Psoas muscle (tissue), 8 donors: ENCODE measurements around the gene SHPK. TPM values are rescaled to one million over a fixed set of nuclear protein-coding genes. Genes with fewer than 3 reads are reported as not detected.
"Not testable (repeated sequence)": the region's sequence is repeated elsewhere in the genome, so short reads cannot be mapped to it uniquely, and the experiment has no call there.

Experiments
- ATAC-seq, 4 donors: fragments of 200-7000 bp; cut with Tn5 transposase; one replicate each; pipeline ENCODE4 v1.9.1; 2020; ENCODE audit warnings: moderate library complexity in 3 of 4, mild to moderate bottlenecking in 2 of 4
- DNase-seq, 2 donors: peaks; one replicate each; pipeline ENCODE4 v3.0.0-alpha.2; 2020
- H3K27ac ChIP-seq: fragments of 200-600 bp; one replicate; pipeline ENCODE4 v1.8.0; 2022
- H3K27me3 ChIP-seq, 3 donors: fragments of 200-600 bp in 1 of 3; one replicate each; pipeline versions ENCODE4 v1.6.1 to v1.8.0; 2013 to 2022; ENCODE audit warnings: low read length in 2 of 3, mild to moderate bottlenecking in 2 of 3, moderate library complexity in 1 of 3; ENCODE audit not compliant: insufficient read depth in 3 of 3
- H3K36me3 ChIP-seq, 2 donors: fragments of 200-600 bp in 1 of 2; one replicate each; pipeline versions ENCODE4 v1.6.1 to v1.8.0; 2013 to 2022; ENCODE audit warnings: low read depth in 1 of 2, mild to moderate bottlenecking in 1 of 2, moderate library complexity in 1 of 2; ENCODE audit not compliant: insufficient read depth in 1 of 2
- H3K4me1 ChIP-seq: fragments of 200-600 bp; one replicate; pipeline ENCODE4 v1.8.0; 2022
- H3K4me3 ChIP-seq: fragments of 200-600 bp; one replicate; pipeline ENCODE4 v1.8.0; 2022; ENCODE audit warnings: mild to moderate bottlenecking
- H3K9me3 ChIP-seq: fragments of 200-600 bp; one replicate; pipeline ENCODE4 v1.8.0; 2022
- WGBS, 3 donors: extraction: QIAGEN DNeasy Blood & Tissue Kit; methylation state at CpG; one replicate each; pipeline versions ENCODE4 v1.1.6 to v1.1.7; 2013; 5-methylcytosine and 5-hydroxymethylcytosine counted together
- intact Hi-C, 2 donors: fragments of 100-400 bp; cut with DNase I; formaldehyde crosslinking; loops; one replicate each; pipeline versions ENCODE4 v1.11.0 to v1.14.2; 2022
- polyA plus RNA-seq, 3 donors: library from polyadenylated mRNA; stranded (reverse); fragments of 200-250 nt; gene quantifications; one replicate each; pipeline ENCODE4 v1.2.3, GENCODE V29; 2013
- total RNA-seq, 4 donors: library from RNA; stranded (reverse); fragmentation: NEBNext Ultra II Directional in 2 of 4; extraction: Animal tissue kit (Norgen Biotek cat#: 25700) in 2 of 4; gene quantifications; one replicate each; pipeline versions ENCODE4 v1.2.1 to v1.2.4, GENCODE V29; 2021 to 2023
- TF ChIP-seq, protein P1 (sequence below): fragments of 200-600 bp; IDR thresholded peaks from one replicate; pipeline ENCODE4 v1.8.0; 2022; ENCODE audit warnings: antibody characterized with exemption
- donor health status: healthy with polysubstance abuse.
- donor health status: DM: no; HTN: no; CAD: no; lungs with moderate emphysema.
- donor health status: Bipolar disorder and iron deficiency.
- donor health status: healthy.
- donor health status: DM: yes; HTN: yes; CAD: no.
- donor health status: DM: no; HTN: no; CAD: no.
- donor health status: DM: no; HTN: no; CAD: no.
- donor health status: DM: yes; HTN: yes; CAD: no.

Gene SHPK
- total and polyA plus RNA-seq, 7 donors, result 1.7 to 3.8 (median 2.2) TPM

DNA sequence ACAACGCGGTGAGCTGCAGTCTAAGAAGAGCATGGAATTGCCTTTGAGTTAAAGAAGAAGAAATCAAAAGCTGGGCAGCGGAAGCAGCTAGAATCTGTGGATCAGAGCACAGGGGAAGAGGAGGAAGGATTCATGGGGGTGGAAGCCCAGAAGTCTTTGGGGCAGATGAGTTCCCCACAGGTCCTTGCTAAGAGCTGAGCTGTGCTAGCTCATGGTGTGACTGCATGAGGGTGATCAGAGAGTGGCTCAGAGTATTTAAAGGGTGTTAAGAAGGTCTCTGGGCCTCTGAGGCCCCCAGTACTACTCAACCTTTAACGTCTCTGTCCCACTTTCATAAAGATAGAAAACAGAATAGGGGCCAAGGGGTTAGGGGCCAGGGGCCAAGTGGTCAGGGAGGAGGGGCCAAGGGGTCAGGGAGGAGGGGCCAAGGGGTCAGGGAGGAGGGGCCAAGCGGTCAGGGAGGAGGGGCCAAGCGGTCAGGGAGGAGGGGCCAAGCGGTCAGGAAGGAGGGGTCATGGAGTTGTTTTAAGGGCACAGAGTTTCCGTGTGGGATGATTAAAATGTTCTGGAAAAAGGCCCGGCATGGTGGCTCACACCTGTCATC, 66.4 kb downstream of the SHPK start:
- H3K27ac ChIP-seq, result no peak overlapping the region
- no peak overlapping the region for H3K4me3 ChIP-seq
- H3K4me1 ChIP-seq, result no peaks in the 10 kb centered on the region
- ATAC-seq (no peak), DNase-seq (no peak)
- WGBS, 3 donors, result 85 to 90% (median 89%) methylated on average over 9 of the region's 9 CpGs
- intact Hi-C loops, result no loop called here
- peaks cover 5 to 68% of the 10 kb centered on the region in 2 donors for H3K36me3 ChIP-seq
- no peaks in the 10 kb centered on the region for H3K9me3 ChIP-seq
- no peaks in the 10 kb centered on the region for H3K27me3 ChIP-seq
- TF ChIP-seq, protein P1, sequence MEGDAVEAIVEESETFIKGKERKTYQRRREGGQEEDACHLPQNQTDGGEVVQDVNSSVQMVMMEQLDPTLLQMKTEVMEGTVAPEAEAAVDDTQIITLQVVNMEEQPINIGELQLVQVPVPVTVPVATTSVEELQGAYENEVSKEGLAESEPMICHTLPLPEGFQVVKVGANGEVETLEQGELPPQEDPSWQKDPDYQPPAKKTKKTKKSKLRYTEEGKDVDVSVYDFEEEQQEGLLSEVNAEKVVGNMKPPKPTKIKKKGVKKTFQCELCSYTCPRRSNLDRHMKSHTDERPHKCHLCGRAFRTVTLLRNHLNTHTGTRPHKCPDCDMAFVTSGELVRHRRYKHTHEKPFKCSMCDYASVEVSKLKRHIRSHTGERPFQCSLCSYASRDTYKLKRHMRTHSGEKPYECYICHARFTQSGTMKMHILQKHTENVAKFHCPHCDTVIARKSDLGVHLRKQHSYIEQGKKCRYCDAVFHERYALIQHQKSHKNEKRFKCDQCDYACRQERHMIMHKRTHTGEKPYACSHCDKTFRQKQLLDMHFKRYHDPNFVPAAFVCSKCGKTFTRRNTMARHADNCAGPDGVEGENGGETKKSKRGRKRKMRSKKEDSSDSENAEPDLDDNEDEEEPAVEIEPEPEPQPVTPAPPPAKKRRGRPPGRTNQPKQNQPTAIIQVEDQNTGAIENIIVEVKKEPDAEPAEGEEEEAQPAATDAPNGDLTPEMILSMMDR, result no peak

DNA sequence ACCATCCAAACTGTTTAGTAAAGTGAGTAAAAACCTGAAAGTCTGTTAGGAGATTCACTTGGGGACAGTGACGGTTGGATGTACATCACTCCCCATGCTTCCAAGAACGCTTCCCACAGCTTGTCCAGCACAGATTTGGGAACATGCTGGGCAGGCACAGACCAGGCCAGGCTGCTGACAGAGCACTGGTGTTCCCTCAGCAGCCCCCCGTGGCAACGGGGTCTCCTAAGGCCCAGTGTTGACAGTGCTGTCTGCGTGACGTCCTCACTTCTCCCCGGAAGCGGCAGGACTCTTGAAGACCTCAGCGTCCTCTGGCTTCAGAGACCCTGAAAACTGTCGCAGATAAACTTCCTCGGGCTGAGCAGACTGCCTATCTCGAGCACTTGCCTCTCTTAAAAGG, 69.5 kb downstream of the SHPK start:
- H3K4me1 ChIP-seq, result peaks cover 9% of the 10 kb centered on the region
- intact Hi-C loops, result no loop called here
- DNase-seq (no peak), ATAC-seq (no peak)
- no peaks in the 10 kb centered on the region for H3K27me3 ChIP-seq
- TF ChIP-seq, protein P1, result no peak
- peaks cover 3 to 53% of the 10 kb centered on the region in 2 donors for H3K36me3 ChIP-seq
- H3K27ac ChIP-seq, result no peak overlapping the region
- no peaks in the 10 kb centered on the region for H3K9me3 ChIP-seq
- 93 to 96% (median 95%) methylated on average over 12 of the region's 12 CpGs for WGBS, 3 donors
- no peak overlapping the region for H3K4me3 ChIP-seq

DNA sequence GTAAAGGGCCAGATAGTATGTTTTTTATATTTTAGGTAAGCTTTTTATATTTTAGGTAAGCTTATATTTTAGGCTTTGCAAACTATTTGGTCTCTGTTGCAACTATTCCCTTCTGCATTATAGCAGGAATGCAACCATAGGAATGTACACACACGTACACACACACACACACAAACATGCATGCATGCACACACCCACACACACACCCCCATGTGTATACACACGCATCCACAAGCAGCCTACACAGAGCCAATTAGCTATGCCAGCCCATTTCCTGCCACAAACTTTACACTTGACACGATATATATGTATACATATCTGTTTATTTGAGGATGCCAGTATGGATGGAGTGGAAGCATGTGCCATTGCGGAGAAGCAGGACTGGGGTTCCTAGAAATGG, 70.9 kb downstream of the SHPK start:
- DNase-seq (peak in 1 of 2 donors; percentile 1), ATAC-seq (no peak)
- Histone ChIP-seq H3K27me3 (no peaks in the 10 kb centered on the region), H3K27ac (no peak overlapping the region), H3K36me3 (peaks cover 0 to 39% of the 10 kb centered on the region in 2 donors), H3K4me3 (no peak overlapping the region), H3K4me1 (peaks cover 9% of the 10 kb centered on the region), H3K9me3 (no peaks in the 10 kb centered on the region)
- WGBS, 3 donors, result 89 to 91% (median 89%) methylated on average over 4 of the region's 4 CpGs
- TF ChIP-seq, protein P1, result no peak
- intact Hi-C loops, result no loop called here

DNA sequence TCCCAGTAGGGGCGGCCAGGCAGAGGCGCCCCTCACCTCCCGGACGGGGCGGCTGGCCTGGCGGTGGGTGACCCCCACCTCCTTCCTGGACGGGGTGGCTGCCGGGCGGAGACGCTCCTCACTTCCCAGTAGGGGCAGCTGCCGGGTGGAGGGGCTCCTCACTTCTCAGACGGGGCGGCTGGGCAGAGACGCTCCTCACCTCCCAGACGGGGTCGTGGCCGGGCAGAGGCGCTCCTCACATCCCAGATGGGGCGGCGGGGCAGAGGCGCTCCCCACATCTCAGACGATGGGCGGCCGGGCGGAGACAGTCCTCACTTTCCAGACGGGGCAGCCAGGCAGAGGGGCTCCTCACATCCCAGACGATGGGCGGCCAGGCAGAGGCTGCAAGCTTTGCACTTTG, 71.8 kb downstream of the SHPK start:
- peaks cover 0 to 31% of the 10 kb centered on the region in 2 donors for H3K36me3 ChIP-seq
- H3K9me3 ChIP-seq, H3K4me1 ChIP-seq, H3K27me3 ChIP-seq, ATAC-seq, intact Hi-C loops, DNase-seq, H3K4me3 ChIP-seq, H3K27ac ChIP-seq: not testable (repeated sequence)
- WGBS, 3 donors, result 97% methylated on average over 18 to 28 of the region's 28 CpGs

DNA sequence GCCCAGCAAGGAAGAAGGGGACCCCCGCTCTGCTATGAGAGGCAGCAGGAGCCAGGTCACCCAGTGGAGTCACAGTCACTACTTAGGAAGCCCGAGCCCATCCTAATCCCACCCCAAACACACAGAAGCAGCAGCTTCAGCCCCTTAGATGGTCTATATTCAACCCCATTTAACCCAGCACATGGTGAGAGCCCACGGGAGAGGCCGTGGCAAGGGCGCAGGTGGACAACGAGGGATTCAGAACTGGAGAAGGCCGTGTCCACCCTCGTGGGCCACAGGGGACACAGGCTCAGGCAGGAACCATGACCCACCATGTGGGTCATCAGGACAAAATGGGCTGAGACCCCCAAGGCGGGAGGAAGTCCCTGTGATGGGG, 76.8 kb downstream of the SHPK start:
- Histone ChIP-seq H3K9me3 (no peaks in the 10 kb centered on the region), H3K27ac (no peak overlapping the region), H3K4me1 (peaks cover 9% of the 10 kb centered on the region), H3K27me3 (no peaks in the 10 kb centered on the region), H3K36me3 (no peaks in the 10 kb centered on the region), H3K4me3 (no peak overlapping the region)
- ATAC-seq (no peak), DNase-seq (no peak)
- intact Hi-C loops, result no loop called here
- WGBS, 3 donors, result 89 to 92% (median 89%) methylated on average over 9 of the region's 9 CpGs
- TF ChIP-seq, protein P1, result no peak
